Stimulated activated memory B cell treated with anti-CD40 and anti-IgM and Interleukin-4, amounts not matched to agents 10 μg/mL and 1 μg/mL and 100 μg/mL, for 72 hours (primary cell): ENCODE results near the gene SMIM10L2A.
"Not testable (repeated sequence)": the region's sequence is repeated elsewhere in the genome, so short reads cannot be mapped to it uniquely, and the experiment has no call there.

Experiments used
- ATAC-seq: fragments of 150-1000 bp; cut with Tn5 transposase; 2 replicates; pipeline ENCODE4 v1.10.0; 2021
- H3K27ac Mint-ChIP-seq: one replicate; pipeline ENCODE4 v1.8.0; 2022; ENCODE audit warnings: mild to moderate bottlenecking, mixed read lengths
- H3K27me3 Mint-ChIP-seq: one replicate; pipeline ENCODE4 v1.8.0; 2022; ENCODE audit warnings: mixed read lengths
- H3K36me3 Mint-ChIP-seq: one replicate; pipeline ENCODE4 v1.8.0; 2022; ENCODE audit warnings: mixed read lengths
- H3K4me1 Mint-ChIP-seq: one replicate; pipeline ENCODE4 v1.8.0; 2022; ENCODE audit warnings: mixed read lengths
- H3K4me3 Mint-ChIP-seq: one replicate; pipeline ENCODE4 v1.8.0; 2022; ENCODE audit warnings: mild to moderate bottlenecking, moderate library complexity, mixed read lengths
- H3K9me3 Mint-ChIP-seq: one replicate; pipeline ENCODE4 v1.8.0; 2022; ENCODE audit warnings: mixed read lengths

Gene SMIM10L2A

GRCh38 chrX:135408794-135409193, 12.9 kb upstream of the SMIM10L2A start:
- no peak overlapping the region for H3K27ac Mint-ChIP-seq
- H3K4me1 Mint-ChIP-seq = peaks cover 7% of the 10 kb centered on the region
- H3K9me3 Mint-ChIP-seq = peaks cover 3% of the 10 kb centered on the region
- no peak for ATAC-seq
- no peaks in the 10 kb centered on the region for H3K36me3 Mint-ChIP-seq
- H3K27me3 Mint-ChIP-seq = peaks cover 12% of the 10 kb centered on the region
- no peak overlapping the region for H3K4me3 Mint-ChIP-seq

GRCh38 chrX:135410861-135411627, 10.7 kb upstream of the SMIM10L2A start:
- no peak for ATAC-seq
- Mint-ChIP-seq H3K36me3 (no peaks in the 10 kb centered on the region), H3K9me3 (peaks cover 3% of the 10 kb centered on the region), H3K4me1 (peaks cover 7% of the 10 kb centered on the region), H3K4me3 (no peak overlapping the region), H3K27ac (no peak overlapping the region), H3K27me3 (peaks cover 12% of the 10 kb centered on the region)

- Mint-ChIP-seq H3K27me3 (peaks cover 9% of the 10 kb centered on the region), H3K4me3 (no peak overlapping the region), H3K36me3 (no peaks in the 10 kb centered on the region), H3K4me1 (peaks cover 7% of the 10 kb centered on the region), H3K9me3 (peaks cover 3% of the 10 kb centered on the region), H3K27ac (no peak overlapping the region)
- no peak for ATAC-seq
These were observed 9.9 kb upstream of the SMIM10L2A start for GRCh38 chrX:135411893-135412292.

GRCh38 chrX:135416546-135416945, 5.2 kb upstream of the SMIM10L2A start:
- H3K27ac Mint-ChIP-seq = no peak overlapping the region

GRCh38 chrX:135420831-135421230, 913 bp upstream of the SMIM10L2A start:
- no peaks in the 10 kb centered on the region for H3K36me3 Mint-ChIP-seq
- H3K4me1 Mint-ChIP-seq = no peaks in the 10 kb centered on the region
- no peaks in the 10 kb centered on the region for H3K9me3 Mint-ChIP-seq
- no peak overlapping the region for H3K27ac Mint-ChIP-seq
- ATAC-seq = no peak
- H3K27me3 Mint-ChIP-seq = peaks cover 26% of the 10 kb centered on the region
- peak overlapping the region; percentile 62 for H3K4me3 Mint-ChIP-seq

More at GRCh38 chrX:135416546-135416945, 5.2 kb upstream of the SMIM10L2A start:
- Mint-ChIP-seq H3K4me1 (peaks cover under 1% of the 10 kb centered on the region), H3K36me3 (no peaks in the 10 kb centered on the region), H3K4me3 (no peak overlapping the region), H3K9me3 (peaks cover 3% of the 10 kb centered on the region), H3K27me3 (no peaks in the 10 kb centered on the region)
- ATAC-seq = no peak

- no peaks in the 10 kb centered on the region for H3K9me3 Mint-ChIP-seq
- peak; percentile 93 for ATAC-seq
- H3K27ac Mint-ChIP-seq = no peak overlapping the region
- peak overlapping the region; percentile 62 for H3K4me3 Mint-ChIP-seq
- no peaks in the 10 kb centered on the region for H3K36me3 Mint-ChIP-seq
- H3K27me3 Mint-ChIP-seq = peaks cover 27% of the 10 kb centered on the region
- H3K4me1 Mint-ChIP-seq = no peaks in the 10 kb centered on the region
These were observed 210 bp upstream of the SMIM10L2A start for GRCh38 chrX:135421537-135421931.

GRCh38 chrX:135422810-135423168, 1.0 kb downstream of the SMIM10L2A start:
- peak overlapping the region; percentile 38 for H3K4me3 Mint-ChIP-seq
- H3K36me3 Mint-ChIP-seq, H3K27ac Mint-ChIP-seq, ATAC-seq, H3K4me1 Mint-ChIP-seq, H3K9me3 Mint-ChIP-seq: not testable (repeated sequence)
- H3K27me3 Mint-ChIP-seq = peaks cover 27% of the 10 kb centered on the region

- Mint-ChIP-seq H3K4me3 (peak overlapping the region; percentile 16), H3K27me3 (peaks cover 27% of the 10 kb centered on the region)
- H3K9me3 Mint-ChIP-seq, H3K4me1 Mint-ChIP-seq, ATAC-seq, H3K36me3 Mint-ChIP-seq, H3K27ac Mint-ChIP-seq: not testable (repeated sequence)
These were observed 1.6 kb downstream of the SMIM10L2A start for GRCh38 chrX:135423173-135423864.

- no peak overlapping the region for H3K27ac Mint-ChIP-seq
These were observed 2.7 kb downstream of the SMIM10L2A start for GRCh38 chrX:135424469-135424868.

GRCh38 chrX:135425026-135425965, 3.6 kb downstream of the SMIM10L2A start:
- Mint-ChIP-seq H3K36me3 (no peaks in the 10 kb centered on the region), H3K9me3 (peaks cover 2% of the 10 kb centered on the region), H3K27ac (no peak overlapping the region), H3K4me1 (no peaks in the 10 kb centered on the region), H3K27me3 (peaks cover 36% of the 10 kb centered on the region), H3K4me3 (no peak overlapping the region)
- no peak for ATAC-seq

More at GRCh38 chrX:135424469-135424868, 2.7 kb downstream of the SMIM10L2A start:
- Mint-ChIP-seq H3K36me3 (no peaks in the 10 kb centered on the region), H3K9me3 (no peaks in the 10 kb centered on the region), H3K27me3 (peaks cover 28% of the 10 kb centered on the region), H3K4me3 (no peak overlapping the region), H3K4me1 (no peaks in the 10 kb centered on the region)
- ATAC-seq = no peak

GRCh38 chrX:135429429-135429828, 7.7 kb downstream of the SMIM10L2A start:
- peaks cover 41% of the 10 kb centered on the region for H3K27me3 Mint-ChIP-seq
- H3K9me3 Mint-ChIP-seq = peaks cover 12% of the 10 kb centered on the region
- H3K4me1 Mint-ChIP-seq = no peaks in the 10 kb centered on the region
- ATAC-seq = no peak
- H3K36me3 Mint-ChIP-seq = no peaks in the 10 kb centered on the region
- H3K4me3 Mint-ChIP-seq = no peak overlapping the region
- no peak overlapping the region for H3K27ac Mint-ChIP-seq

- Mint-ChIP-seq H3K9me3 (peaks cover 12% of the 10 kb centered on the region), H3K27me3 (peaks cover 34% of the 10 kb centered on the region), H3K36me3 (no peaks in the 10 kb centered on the region), H3K4me1 (no peaks in the 10 kb centered on the region), H3K4me3 (no peak overlapping the region), H3K27ac (no peak overlapping the region)
- no peak for ATAC-seq
These were observed 10.1 kb downstream of the SMIM10L2A start for GRCh38 chrX:135431886-135432285.

- Mint-ChIP-seq H3K9me3 (peaks cover 12% of the 10 kb centered on the region), H3K27ac (no peak overlapping the region), H3K4me1 (no peaks in the 10 kb centered on the region), H3K36me3 (no peaks in the 10 kb centered on the region), H3K27me3 (peaks cover 34% of the 10 kb centered on the region), H3K4me3 (no peak overlapping the region)
- ATAC-seq = no peak
These were observed 10.7 kb downstream of the SMIM10L2A start for GRCh38 chrX:135432453-135432852.

GRCh38 chrX:135432881-135433521, 11.3 kb downstream of the SMIM10L2A start:
- ATAC-seq = no peak
- Mint-ChIP-seq H3K9me3 (peaks cover 12% of the 10 kb centered on the region), H3K36me3 (no peaks in the 10 kb centered on the region), H3K27ac (no peak overlapping the region), H3K4me1 (no peaks in the 10 kb centered on the region), H3K27me3 (peaks cover 34% of the 10 kb centered on the region), H3K4me3 (no peak overlapping the region)
